WERI-Rb-1 (cell line): ENCODE data around the gene TUBG1.

Source experiments
- DNase-seq: peaks from one replicate; pipeline ENCODE4 v3.0.0-alpha.2; 2020
- H3K27ac ChIP-seq: fragments of 250-450 bp; sonication (Bioruptor Pico); 2 replicates; pipeline ENCODE4 v1.5.1; 2020; ENCODE audit warnings: mild to moderate bottlenecking, moderate library complexity
- H3K27me3 ChIP-seq: fragments of 250-450 bp; sonication (Bioruptor Pico); 2 replicates; pipeline ENCODE4 v1.5.1; 2021; ENCODE audit warnings: mild to moderate bottlenecking, low read depth, moderate library complexity; ENCODE audit not compliant: insufficient read depth, severe bottlenecking
- H3K36me3 ChIP-seq: fragments of 250-450 bp; sonication (Bioruptor Pico); 2 replicates; pipeline ENCODE4 v1.5.1; 2020; ENCODE audit warnings: mild to moderate bottlenecking, moderate library complexity
- H3K4me3 ChIP-seq: 2 replicates; pipeline ENCODE4 v1.5.1; 2011; ENCODE audit warnings: low read depth, mild to moderate bottlenecking, control low read depth, low read length
- H3K9me3 ChIP-seq: fragments of 250-450 bp; sonication (Bioruptor Pico); 2 replicates; pipeline ENCODE4 v1.5.1; 2021; ENCODE audit warnings: mild to moderate bottlenecking, moderate library complexity; ENCODE audit not compliant: severe bottlenecking
- CTCF ChIP-seq: IDR thresholded peaks from 2 replicates; pipeline ENCODE4 v1.5.1; 2011; ENCODE audit warnings: low read depth, mild to moderate bottlenecking, control low read depth, inconsistent platforms, low read length

The TUBG1 gene

DNA sequence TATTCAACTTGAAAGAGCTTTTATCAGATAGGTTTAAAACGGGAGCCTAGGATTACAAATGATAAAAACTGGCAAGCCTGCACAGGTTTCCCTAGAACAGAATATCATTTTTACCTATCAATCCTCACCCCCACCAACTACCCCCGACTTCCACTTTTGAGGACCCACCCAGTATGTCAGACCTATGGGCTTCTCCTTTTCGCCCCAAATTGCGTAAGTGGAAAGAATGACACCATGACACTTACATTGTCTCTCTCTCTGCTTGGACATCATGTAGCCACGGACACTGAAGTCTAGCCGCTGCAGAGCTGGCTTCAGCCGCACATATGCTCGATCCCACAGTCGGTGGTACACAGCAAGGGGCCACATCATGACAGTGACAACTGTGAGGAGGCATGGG lies 24.6 kb upstream of the TUBG1 start:
- Histone ChIP-seq H3K4me3 (no peak overlapping the region), H3K27me3 (no peaks in the 10 kb centered on the region), H3K27ac (no peak overlapping the region), H3K9me3 (no peaks in the 10 kb centered on the region), H3K36me3 (peaks cover 84% of the 10 kb centered on the region)
- no peak for DNase-seq
- no peak for TF ChIP-seq CTCF

GRCh38 chr17:42585353-42585752 lies 24.1 kb upstream of the TUBG1 start:
- no peaks in the 10 kb centered on the region for H3K9me3 ChIP-seq
- H3K27me3 ChIP-seq: no peaks in the 10 kb centered on the region
- no peak overlapping the region for H3K4me3 ChIP-seq
- DNase-seq: no peak
- H3K27ac ChIP-seq: no peak overlapping the region
- H3K36me3 ChIP-seq: peaks cover 88% of the 10 kb centered on the region
- no peak for TF ChIP-seq CTCF

DNA sequence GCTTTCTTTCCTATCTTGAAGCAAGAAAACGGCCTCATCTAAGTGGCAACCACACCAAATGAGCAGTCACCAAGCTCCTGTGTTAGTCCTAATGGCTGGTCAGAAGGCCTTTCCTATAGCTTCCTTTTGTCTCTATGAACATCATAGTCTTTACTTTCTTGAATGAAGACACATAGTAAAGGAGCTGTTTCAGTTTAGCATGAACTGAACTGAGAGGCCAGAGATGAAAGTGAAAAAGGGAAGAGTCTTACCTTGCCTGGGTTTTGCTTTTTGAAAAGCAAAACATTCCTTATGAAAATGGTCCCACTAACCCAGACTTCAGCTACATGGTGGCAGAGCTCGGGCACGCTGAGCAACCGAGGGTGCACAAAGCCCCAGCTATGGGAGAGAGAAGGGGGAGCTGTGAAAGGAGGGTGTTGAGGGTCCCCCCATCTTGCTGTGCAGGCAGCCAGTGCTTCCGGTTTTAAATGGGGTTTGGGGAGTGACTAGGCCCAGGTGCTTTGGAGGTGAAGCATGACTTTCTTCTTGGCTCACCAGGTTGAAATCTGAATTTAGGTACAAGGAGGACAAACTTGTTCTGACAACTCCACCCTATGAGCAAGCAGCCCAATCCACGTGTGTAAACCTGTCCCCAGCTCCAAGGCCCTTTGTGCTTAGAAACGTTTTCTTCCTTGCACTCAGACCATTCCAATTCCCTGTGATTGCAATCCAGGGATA lies 22.8 kb upstream of the TUBG1 start:
- H3K9me3 ChIP-seq: no peaks in the 10 kb centered on the region
- peaks cover 94% of the 10 kb centered on the region for H3K36me3 ChIP-seq
- TF ChIP-seq CTCF: no peak
- no peaks in the 10 kb centered on the region for H3K27me3 ChIP-seq
- no peak for DNase-seq
- H3K4me3 ChIP-seq: no peak overlapping the region
- H3K27ac ChIP-seq: no peak overlapping the region

- H3K4me3 ChIP-seq: no peak overlapping the region
- no peaks in the 10 kb centered on the region for H3K27me3 ChIP-seq
- H3K27ac ChIP-seq: no peak overlapping the region
- no peak for DNase-seq
- H3K36me3 ChIP-seq: peaks cover 63% of the 10 kb centered on the region
- TF ChIP-seq CTCF: no peak
- no peaks in the 10 kb centered on the region for H3K9me3 ChIP-seq
Observed at GRCh38 chr17:42590886-42591285, 18.6 kb upstream of the TUBG1 start.

GRCh38 chr17:42591411-42591810 lies 18.1 kb upstream of the TUBG1 start:
- no peaks in the 10 kb centered on the region for H3K27me3 ChIP-seq
- H3K27ac ChIP-seq: no peak overlapping the region
- no peak for DNase-seq
- TF ChIP-seq CTCF: no peak
- H3K4me3 ChIP-seq: no peak overlapping the region
- no peaks in the 10 kb centered on the region for H3K9me3 ChIP-seq
- H3K36me3 ChIP-seq: peaks cover 59% of the 10 kb centered on the region

GRCh38 chr17:42596386-42596785 lies 13.1 kb upstream of the TUBG1 start:
- Histone ChIP-seq H3K36me3 (peaks cover 14% of the 10 kb centered on the region), H3K27me3 (no peaks in the 10 kb centered on the region), H3K27ac (no peak overlapping the region), H3K9me3 (no peaks in the 10 kb centered on the region), H3K4me3 (no peak overlapping the region)
- no peak for TF ChIP-seq CTCF
- no peak for DNase-seq
